ENCODE measurements around the gene EXOSC2. TPM values are rescaled to one million over a fixed set of nuclear protein-coding genes. Genes with fewer than 3 reads are reported as not detected.

Gene EXOSC2
- polyA plus RNA-seq, 3 donors: 40.5 to 43.4 (median 42.8) TPM

DNA sequence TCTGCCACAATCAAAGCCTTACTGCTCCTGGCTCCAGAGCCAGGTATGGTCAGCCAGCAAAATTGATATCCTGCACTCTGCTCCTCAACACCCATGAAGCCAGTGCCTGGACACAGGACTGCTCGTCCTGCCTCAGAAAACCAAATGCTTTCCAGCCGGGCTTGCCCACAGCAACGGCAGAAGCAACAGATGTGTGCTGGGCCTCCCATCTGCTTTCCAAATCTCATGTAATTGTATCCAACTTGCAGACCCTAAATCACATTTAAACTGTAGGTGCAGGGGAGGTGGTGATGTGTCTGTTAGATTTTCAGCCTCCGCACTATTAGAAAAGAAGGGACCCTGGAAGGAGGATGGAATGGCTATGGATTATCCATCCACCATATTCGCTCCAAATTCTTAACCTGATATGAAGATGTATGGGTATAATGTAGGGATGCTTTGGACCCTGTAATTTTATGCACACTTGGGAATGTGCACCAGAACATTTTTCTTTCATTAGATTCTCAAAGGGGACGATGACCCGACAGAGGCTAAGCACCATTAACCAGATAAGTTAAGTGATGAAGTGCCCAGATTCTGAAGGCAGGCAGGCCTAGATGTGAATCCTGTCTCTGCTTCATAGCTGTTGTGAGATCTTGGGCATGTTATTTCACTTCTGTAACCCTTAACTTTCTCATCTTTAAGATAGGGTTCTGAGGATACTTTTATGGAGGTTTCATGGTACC is 58.2 kb downstream of the EXOSC2 start:
- DNase-seq (ENCODE audit: extremely low read depth in 1 of 11, low read depth in 9 of 11, low spot score in 4 of 11): peak in 2 of 11 donors; percentile 37 to 43

Other genes starting within 250 kb of the EXOSC2 start
- gene ASS1, start 248.8 kb upstream of the EXOSC2 start, polyA plus RNA-seq (ENCODE audit: insufficient read length in 3 of 3): 100 to 1,000 TPM; 298 to 320 (median 309) TPM
- gene FUBP3, start 114.2 kb upstream of the EXOSC2 start, polyA plus RNA-seq (ENCODE audit: insufficient read length in 3 of 3): 10 to 100 TPM; 76.6 to 88.6 (median 77.7) TPM
- gene PRDM12, start 29.2 kb upstream of the EXOSC2 start, polyA plus RNA-seq (ENCODE audit: insufficient read length in 3 of 3): not detected
- 10 to 100 TPM; 73.5 to 86.1 (median 79.0) TPM for gene ABL1, start 141.5 kb downstream of the EXOSC2 start, polyA plus RNA-seq (ENCODE audit: insufficient read length in 3 of 3)
- gene QRFP, start 203.0 kb downstream of the EXOSC2 start, polyA plus RNA-seq (ENCODE audit: insufficient read length in 3 of 3): under 1 TPM; 0.34 to 0.57 (median 0.36) TPM
- gene FIBCD1, start 245.5 kb downstream of the EXOSC2 start, polyA plus RNA-seq (ENCODE audit: insufficient read length in 3 of 3): under 1 TPM; 0.47 to 0.56 (median 0.54) TPM